Left hindlimb (tissue), 1 donor: Measurements from ENCODE around the gene AQR.
"Not testable (repeated sequence)": the region's sequence is repeated elsewhere in the genome, so short reads cannot be mapped to it uniquely, and the experiment has no call there.

ENCODE experiments used
- DNase-seq: peaks from one replicate; pipeline ENCODE4 v3.0.0-alpha.2; 2018

AQR gene

GRCh38 chr15:34810443-34811129 lies 159.0 kb downstream of the AQR start:
- no peak for DNase-seq

- no peak for DNase-seq
Observed at GRCh38 chr15:34809186-34809585, 160.4 kb downstream of the AQR start.

- DNase-seq: no peak
Observed at GRCh38 chr15:34808016-34808415, 161.5 kb downstream of the AQR start.

GRCh38 chr15:34807241-34807640 lies 162.3 kb downstream of the AQR start:
- DNase-seq: not testable (repeated sequence)

- no peak for DNase-seq
Observed at GRCh38 chr15:34804776-34805175, 164.8 kb downstream of the AQR start.

- DNase-seq: no peak
Observed at GRCh38 chr15:34804113-34804512, 165.4 kb downstream of the AQR start.

GRCh38 chr15:34802803-34803750 lies 166.5 kb downstream of the AQR start:
- no peak for DNase-seq

- no peak for DNase-seq
Observed at GRCh38 chr15:34802371-34802770, 167.2 kb downstream of the AQR start.
